ENCODE results near the gene ANAPC7. TPM values are rescaled to one million over a fixed set of nuclear protein-coding genes. Genes with fewer than 3 reads are reported as not detected.

ANAPC7 gene
- total and polyA plus RNA-seq, 9 of the 15 experiments (the other 6 are each of a cell fraction or from before 2014, with no cell fraction given), result 46.7 to 158 (median 109) TPM

GRCh38 chr12:110354172-110354780, 49.2 kb downstream of the ANAPC7 start (continued):
- no peak for TF ChIP-seq SAFB (IDR thresholded peaks at IDR 0.05; ENCODE audit: borderline replicate concordance, low read depth, low read length)
- no peak for TF ChIP-seq ZNF696 (CRISPR knock-in tag; conservative IDR thresholded peaks at IDR 0.05)
- no peak for TF ChIP-seq SMC3 (conservative IDR thresholded peaks at IDR 0.05; ENCODE audit: insufficient read depth, low read depth, low read length)
- TF ChIP-seq GATAD2A (IDR thresholded peaks at IDR 0.05), result no peak
- peak; percentile 33; the same call in 1 of the 2 replicates for TF ChIP-seq MYNN (IDR thresholded peaks at IDR 0.05)
- TF ChIP-seq MYNN (CRISPR knock-in tag; IDR thresholded peaks at IDR 0.05), result no peak
- TF ChIP-seq ZNF274 (IDR thresholded peaks at IDR 0.05; ENCODE audit: borderline replicate concordance, low read depth, low read length), result peak; percentile 75; the same call in 1 of the 2 replicates
- TF ChIP-seq, protein P1, sequence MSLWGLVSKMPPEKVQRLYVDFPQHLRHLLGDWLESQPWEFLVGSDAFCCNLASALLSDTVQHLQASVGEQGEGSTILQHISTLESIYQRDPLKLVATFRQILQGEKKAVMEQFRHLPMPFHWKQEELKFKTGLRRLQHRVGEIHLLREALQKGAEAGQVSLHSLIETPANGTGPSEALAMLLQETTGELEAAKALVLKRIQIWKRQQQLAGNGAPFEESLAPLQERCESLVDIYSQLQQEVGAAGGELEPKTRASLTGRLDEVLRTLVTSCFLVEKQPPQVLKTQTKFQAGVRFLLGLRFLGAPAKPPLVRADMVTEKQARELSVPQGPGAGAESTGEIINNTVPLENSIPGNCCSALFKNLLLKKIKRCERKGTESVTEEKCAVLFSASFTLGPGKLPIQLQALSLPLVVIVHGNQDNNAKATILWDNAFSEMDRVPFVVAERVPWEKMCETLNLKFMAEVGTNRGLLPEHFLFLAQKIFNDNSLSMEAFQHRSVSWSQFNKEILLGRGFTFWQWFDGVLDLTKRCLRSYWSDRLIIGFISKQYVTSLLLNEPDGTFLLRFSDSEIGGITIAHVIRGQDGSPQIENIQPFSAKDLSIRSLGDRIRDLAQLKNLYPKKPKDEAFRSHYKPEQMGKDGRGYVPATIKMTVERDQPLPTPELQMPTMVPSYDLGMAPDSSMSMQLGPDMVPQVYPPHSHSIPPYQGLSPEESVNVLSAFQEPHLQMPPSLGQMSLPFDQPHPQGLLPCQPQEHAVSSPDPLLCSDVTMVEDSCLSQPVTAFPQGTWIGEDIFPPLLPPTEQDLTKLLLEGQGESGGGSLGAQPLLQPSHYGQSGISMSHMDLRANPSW (CRISPR knock-in tag; IDR thresholded peaks at IDR 0.05), result no peak
- TF ChIP-seq NFIC (IDR thresholded peaks at IDR 0.05), result peak; percentile 92
- TF ChIP-seq XRCC5 (IDR thresholded peaks at IDR 0.05; ENCODE audit: low read depth, low read length), result no peak
- TF ChIP-seq ETS1 (conservative IDR thresholded peaks at IDR 0.05; ENCODE audit: control insufficient read depth, low read depth, low read length), result peak; percentile 66; the same call in 1 of the 2 replicates
- TF ChIP-seq CBFA2T2 (conservative IDR thresholded peaks at IDR 0.05), result peak; percentile 98
- TF ChIP-seq ZFP30 (CRISPR knock-in tag; IDR thresholded peaks at IDR 0.05; ENCODE audit: borderline replicate concordance), result no peak
- TF ChIP-seq ZNF384 (IDR thresholded peaks at IDR 0.05; ENCODE audit: low read depth, low read length), result no peak
- no peak for TF ChIP-seq BMI1 (IDR thresholded peaks at IDR 0.05; ENCODE audit: low read length)
- no peak for TF ChIP-seq NFE2 (IDR thresholded peaks at IDR 0.05; ENCODE audit: low read depth)
- TF ChIP-seq MIER1 (IDR thresholded peaks at IDR 0.05; ENCODE audit: low read depth), result no peak
- TF ChIP-seq, protein P2, sequence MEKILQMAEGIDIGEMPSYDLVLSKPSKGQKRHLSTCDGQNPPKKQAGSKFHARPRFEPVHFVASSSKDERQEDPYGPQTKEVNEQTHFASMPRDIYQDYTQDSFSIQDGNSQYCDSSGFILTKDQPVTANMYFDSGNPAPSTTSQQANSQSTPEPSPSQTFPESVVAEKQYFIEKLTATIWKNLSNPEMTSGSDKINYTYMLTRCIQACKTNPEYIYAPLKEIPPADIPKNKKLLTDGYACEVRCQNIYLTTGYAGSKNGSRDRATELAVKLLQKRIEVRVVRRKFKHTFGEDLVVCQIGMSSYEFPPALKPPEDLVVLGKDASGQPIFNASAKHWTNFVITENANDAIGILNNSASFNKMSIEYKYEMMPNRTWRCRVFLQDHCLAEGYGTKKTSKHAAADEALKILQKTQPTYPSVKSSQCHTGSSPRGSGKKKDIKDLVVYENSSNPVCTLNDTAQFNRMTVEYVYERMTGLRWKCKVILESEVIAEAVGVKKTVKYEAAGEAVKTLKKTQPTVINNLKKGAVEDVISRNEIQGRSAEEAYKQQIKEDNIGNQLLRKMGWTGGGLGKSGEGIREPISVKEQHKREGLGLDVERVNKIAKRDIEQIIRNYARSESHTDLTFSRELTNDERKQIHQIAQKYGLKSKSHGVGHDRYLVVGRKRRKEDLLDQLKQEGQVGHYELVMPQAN (IDR thresholded peaks at IDR 0.05; ENCODE audit: borderline replicate concordance), result no peak
- no peak for TF ChIP-seq TARDBP (IDR thresholded peaks at IDR 0.05)
- TF ChIP-seq MTA1 (IDR thresholded peaks at IDR 0.05; ENCODE audit: borderline replicate concordance), result peak; percentile 68; the same call in 1 of the 2 replicates
- TF ChIP-seq EGR1 (conservative IDR thresholded peaks at IDR 0.05), result peak; percentile 80
- no peak for TF ChIP-seq FOXA1 (IDR thresholded peaks at IDR 0.05; ENCODE audit: borderline replicate concordance)
- no peak for TF ChIP-seq FOXP1 (CRISPR knock-in tag; IDR thresholded peaks at IDR 0.05)
- no peak for TF ChIP-seq MITF (IDR thresholded peaks at IDR 0.05)
- TF ChIP-seq HCFC1 (IDR thresholded peaks at IDR 0.05; ENCODE audit: low read depth, low read length), result no peak
